ENCODE results near the gene RIC3. TPM values are rescaled to one million over a fixed set of nuclear protein-coding genes. Genes with fewer than 3 reads are reported as not detected.

The RIC3 gene
- total RNA-seq, 1 experiment from 2014 or later: 23.7 TPM

DNA sequence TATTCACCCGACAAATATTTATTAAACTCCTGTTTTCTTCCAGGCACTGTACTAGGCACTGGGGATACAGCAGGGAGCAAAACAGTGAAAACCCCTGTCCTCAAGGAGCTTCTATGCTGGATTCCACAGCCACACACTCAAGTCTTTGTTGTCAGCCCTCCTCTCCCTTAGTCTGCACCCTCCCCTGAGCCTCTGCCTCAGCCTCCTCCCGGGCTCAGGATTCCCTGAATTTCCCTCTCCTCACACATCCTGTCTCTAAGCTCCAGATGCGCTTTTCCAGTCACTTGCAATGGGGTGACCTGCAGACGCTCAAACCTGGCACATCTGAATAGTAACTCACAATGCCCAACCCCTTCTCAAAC, 101.3 kb downstream of the RIC3 start:
- no CpG with 5 or more reads among the region's 4 CpGs for WGBS (ENCODE audit: extremely low coverage, insufficient read length, low lambda C conversion rate)
- TF ChIP-seq, protein P1, sequence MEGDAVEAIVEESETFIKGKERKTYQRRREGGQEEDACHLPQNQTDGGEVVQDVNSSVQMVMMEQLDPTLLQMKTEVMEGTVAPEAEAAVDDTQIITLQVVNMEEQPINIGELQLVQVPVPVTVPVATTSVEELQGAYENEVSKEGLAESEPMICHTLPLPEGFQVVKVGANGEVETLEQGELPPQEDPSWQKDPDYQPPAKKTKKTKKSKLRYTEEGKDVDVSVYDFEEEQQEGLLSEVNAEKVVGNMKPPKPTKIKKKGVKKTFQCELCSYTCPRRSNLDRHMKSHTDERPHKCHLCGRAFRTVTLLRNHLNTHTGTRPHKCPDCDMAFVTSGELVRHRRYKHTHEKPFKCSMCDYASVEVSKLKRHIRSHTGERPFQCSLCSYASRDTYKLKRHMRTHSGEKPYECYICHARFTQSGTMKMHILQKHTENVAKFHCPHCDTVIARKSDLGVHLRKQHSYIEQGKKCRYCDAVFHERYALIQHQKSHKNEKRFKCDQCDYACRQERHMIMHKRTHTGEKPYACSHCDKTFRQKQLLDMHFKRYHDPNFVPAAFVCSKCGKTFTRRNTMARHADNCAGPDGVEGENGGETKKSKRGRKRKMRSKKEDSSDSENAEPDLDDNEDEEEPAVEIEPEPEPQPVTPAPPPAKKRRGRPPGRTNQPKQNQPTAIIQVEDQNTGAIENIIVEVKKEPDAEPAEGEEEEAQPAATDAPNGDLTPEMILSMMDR (conservative IDR thresholded peaks at IDR 0.05): no peak
- no peak for DNase-seq
- Histone ChIP-seq H4K91ac (ENCODE audit: insufficient read length, low read depth, low read length) (no peak overlapping the region), H3K14ac (ENCODE audit: insufficient read depth, low read length) (no peak overlapping the region), H4K8ac (replicated peaks; ENCODE audit: insufficient read length, low read depth, low read length) (no peak overlapping the region), H3K9ac (ENCODE audit: extremely low read depth, insufficient read length, low read length) (no peak overlapping the region), H2BK15ac (ENCODE audit: low read depth, low read length) (no peak overlapping the region), H3K9me3 (ENCODE audit: control insufficient read depth, low read depth, low read length) (no peaks in the 10 kb centered on the region), H3K4ac (ENCODE audit: low read depth, low read length) (no peak overlapping the region), H3K23ac (ENCODE audit: insufficient read length, low read depth, low read length) (no peak overlapping the region), H3K18ac (ENCODE audit: insufficient read length, low read depth, low read length) (no peak overlapping the region), H3K79me1 (ENCODE audit: insufficient read depth, low read depth, low read length, poor library complexity, severe bottlenecking) (no peaks in the 10 kb centered on the region), H3K23me2 (ENCODE audit: insufficient read length, low read depth, low read length, poor library complexity, severe bottlenecking) (no peaks in the 10 kb centered on the region), H3K4me1 (ENCODE audit: insufficient read depth, low read length) (peaks cover 7% of the 10 kb centered on the region), H2BK20ac (ENCODE audit: low read depth, low read length, poor library complexity, severe bottlenecking) (no peak overlapping the region), H3K79me2 (ENCODE audit: insufficient read depth, low read length) (no peaks in the 10 kb centered on the region), H2AFZ (ENCODE audit: low read length) (no peak overlapping the region), H2BK120ac (ENCODE audit: low read depth, low read length, poor library complexity, severe bottlenecking) (no peak overlapping the region), H3K4me2 (ENCODE audit: insufficient read depth, insufficient read length, low read length) (no peak overlapping the region), H3K56ac (ENCODE audit: insufficient read length, low read depth, low read length) (no peak overlapping the region), H3T11ph (ENCODE audit: low read length) (no peak overlapping the region), H2AK5ac (ENCODE audit: insufficient read length, low read length) (no peak overlapping the region), H2BK12ac (ENCODE audit: insufficient read length, low read depth, low read length) (no peak overlapping the region), H2BK5ac (ENCODE audit: insufficient read length, low read length) (no peak overlapping the region), H4K20me1 (ENCODE audit: control insufficient read depth, insufficient read depth, insufficient read length) (no peaks in the 10 kb centered on the region), H3K27me3 (ENCODE audit: insufficient read depth, low read length) (no peaks in the 10 kb centered on the region; the same call in 1 of the 2 replicates), H3K27ac (ENCODE audit: insufficient read length, low read depth, low read length) (no peak overlapping the region), H4K5ac (ENCODE audit: insufficient read length, low read depth, low read length) (no peak overlapping the region)
- no peak overlapping the region for H3K4me3 Mint-ChIP-seq
- peaks cover 36% of the 10 kb centered on the region for H3K27me3 Mint-ChIP-seq (ENCODE audit: low read depth)
- no peaks in the 10 kb centered on the region for H3K36me3 Mint-ChIP-seq (ENCODE audit: insufficient read depth in 1 of 3, low read depth in 3 of 3)
- H3K4me1 Mint-ChIP-seq: peaks cover 29 to 37% of the 10 kb centered on the region in 2 experiments
- no peaks in the 10 kb centered on the region for H3K9me3 Mint-ChIP-seq
- H3K27ac Mint-ChIP-seq: no peak overlapping the region; a peak in 2 of 7 replicates

All from H9 (cell line).